RPMI8226 (cell line): ENCODE measurements around the gene KLHL17.
"Not testable (repeated sequence)": the region's sequence is repeated elsewhere in the genome, so short reads cannot be mapped to it uniquely, and the experiment has no call there.

Source experiments
- DNase-seq: peaks from one replicate; pipeline ENCODE4 v3.0.0-alpha.2; 2015

Gene KLHL17

GRCh38 chr1:970242-970972 lies 10.0 kb downstream of the KLHL17 start:
- no peak for DNase-seq

DNA sequence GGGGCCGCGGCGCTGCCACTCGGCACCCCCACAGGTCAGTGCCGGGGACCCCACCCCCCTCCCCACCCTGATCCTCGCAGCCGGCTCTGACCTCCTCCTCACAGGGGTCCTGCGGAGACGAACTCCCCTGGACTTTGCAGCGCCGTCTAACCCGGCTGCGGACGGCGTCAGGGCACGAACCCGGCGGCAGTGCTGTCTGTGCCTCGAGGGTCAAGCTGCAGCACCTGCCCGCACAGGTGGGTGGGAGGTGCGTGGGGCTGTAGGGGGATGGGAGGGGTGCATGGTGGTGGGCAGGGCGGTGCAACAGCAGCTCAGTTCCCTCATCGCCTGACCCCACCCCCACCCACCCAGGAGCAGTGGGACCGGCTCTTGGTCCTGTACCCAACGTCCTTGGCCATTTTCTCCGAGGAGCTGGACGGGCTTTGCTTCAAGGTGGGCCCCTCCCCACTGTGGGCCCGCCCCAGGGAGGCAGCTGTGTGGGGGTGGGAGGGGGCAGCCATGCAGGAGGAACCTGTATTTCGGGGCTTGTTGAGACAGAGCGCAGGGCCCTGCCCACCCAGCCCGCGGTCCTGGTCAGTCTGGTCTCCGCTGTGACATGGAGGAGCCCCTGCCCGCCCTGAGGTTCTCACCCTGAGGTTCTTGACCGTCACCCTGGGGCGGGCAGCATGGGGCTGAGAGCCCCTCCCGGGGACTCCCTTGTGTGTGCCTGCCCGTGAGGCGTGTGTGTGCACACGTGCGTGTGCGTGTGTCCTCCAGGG lies 10.8 kb downstream of the KLHL17 start:
- DNase-seq, result no peak

GRCh38 chr1:971751-972506 lies 11.5 kb downstream of the KLHL17 start:
- no peak for DNase-seq

- no peak for DNase-seq
These were observed 12.5 kb downstream of the KLHL17 start for GRCh38 chr1:972726-973458.

DNA sequence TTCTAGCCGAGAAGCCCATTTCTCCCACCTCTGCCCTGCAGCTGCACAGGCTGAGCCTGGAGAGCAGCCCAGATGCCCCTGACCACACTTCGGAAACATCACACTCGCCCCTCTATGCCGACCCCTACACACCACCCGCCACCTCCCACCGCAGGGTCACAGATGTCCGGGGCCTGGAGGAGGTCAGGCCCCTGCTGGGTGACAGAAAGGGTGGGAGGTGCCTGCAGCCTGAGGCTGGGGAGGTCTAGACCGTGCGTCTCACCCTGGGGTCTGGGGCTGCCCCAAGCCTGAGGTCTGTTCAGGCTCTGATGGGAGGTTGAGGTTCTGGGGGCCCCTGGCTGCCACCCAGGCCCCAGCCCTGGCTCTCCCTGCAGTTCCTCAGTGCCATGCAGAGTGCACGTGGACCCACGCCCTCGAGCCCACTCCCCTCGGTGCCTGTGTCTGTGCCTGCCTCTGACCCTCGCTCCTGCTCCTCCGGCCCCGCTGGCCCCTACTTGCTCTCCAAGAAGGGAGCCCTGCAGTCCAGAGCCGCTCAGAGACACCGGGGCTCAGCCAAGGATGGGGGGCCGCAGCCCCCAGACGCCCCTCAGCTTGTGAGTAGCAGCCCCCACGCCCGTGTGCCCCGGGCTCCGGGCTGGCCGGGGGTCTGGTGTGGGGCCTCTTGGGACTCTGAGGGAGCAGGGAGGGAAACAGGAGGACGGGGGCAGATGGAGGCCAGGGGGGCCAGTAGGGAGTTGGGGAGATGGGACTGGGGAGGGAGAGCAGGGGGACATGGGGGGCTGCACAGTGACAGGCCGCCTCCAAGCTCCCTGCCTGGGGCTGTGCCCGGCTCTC lies 13.3 kb downstream of the KLHL17 start:
- no peak for DNase-seq

DNA sequence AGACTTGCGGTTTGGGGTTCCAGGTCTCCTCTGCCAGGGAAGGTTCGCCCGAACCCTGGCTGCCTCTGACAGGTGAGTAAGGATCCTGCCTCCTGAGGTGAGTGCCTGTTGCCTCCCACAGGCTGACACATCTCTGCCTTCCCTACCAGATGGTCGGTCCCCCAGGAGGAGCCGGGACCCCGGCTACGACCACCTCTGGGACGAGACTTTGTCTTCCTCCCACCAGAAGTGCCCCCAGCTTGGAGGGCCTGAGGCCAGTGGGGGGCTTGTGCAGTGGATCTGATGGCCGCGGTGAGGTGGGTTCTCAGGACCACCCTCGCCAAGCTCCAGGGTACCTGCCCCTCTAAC lies 13.9 kb downstream of the KLHL17 start:
- no peak for DNase-seq

DNA sequence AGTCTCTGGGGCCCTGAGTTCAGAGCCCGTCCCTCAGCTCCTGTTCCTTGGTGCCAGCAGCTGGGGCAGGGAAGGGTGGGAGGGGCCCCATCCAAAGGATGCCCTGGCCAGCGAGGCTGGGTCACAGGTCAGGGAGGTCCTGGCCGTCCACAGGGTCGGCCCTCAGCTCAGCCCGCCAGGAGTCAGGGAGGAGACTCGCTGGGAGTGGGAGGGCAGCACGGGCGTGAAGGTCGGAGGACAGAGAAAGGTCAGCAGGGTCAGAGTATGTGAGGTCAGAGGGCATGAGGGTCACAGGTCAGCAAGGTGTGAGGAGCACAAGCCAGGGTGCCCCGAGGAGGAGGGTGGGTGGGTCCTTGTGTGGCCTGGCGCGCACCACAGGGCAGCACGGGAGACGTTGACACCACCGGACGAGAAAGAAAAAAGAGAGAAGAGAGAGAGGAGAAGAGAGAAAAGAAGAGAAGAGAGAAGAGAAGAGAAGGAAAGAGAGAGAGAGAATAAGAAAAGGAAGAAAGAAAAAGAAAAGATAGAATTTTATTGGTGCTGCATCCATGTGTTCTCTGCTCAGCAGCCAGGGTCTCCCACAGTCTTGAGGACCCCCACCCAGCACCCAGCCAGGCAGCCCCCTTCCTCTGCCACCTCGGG lies 14.4 kb downstream of the KLHL17 start:
- no peak for DNase-seq

DNA sequence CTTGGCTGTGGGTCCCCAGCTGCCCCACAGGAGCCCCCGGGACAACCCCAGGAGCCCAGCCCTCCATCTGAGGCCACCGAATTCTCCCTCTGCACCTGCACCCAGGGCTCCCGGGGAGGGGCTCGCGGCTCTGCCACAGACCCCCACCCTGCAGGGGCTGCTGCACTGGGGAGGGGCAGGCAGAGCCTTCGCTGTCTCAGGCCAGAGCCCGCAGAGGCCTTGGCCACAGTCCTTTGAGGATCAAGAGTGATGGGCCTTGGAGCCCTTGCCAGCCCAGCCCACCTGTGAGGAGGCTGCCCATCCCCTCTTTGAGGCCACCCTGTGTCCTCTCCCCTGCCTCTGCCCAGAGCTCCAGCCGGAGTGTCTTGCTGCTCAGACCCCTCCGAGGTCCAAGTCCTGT lies 15.0 kb downstream of the KLHL17 start:
- no peak for DNase-seq

GRCh38 chr1:975896-976683 lies 15.7 kb downstream of the KLHL17 start:
- peak; percentile 87 for DNase-seq

DNA sequence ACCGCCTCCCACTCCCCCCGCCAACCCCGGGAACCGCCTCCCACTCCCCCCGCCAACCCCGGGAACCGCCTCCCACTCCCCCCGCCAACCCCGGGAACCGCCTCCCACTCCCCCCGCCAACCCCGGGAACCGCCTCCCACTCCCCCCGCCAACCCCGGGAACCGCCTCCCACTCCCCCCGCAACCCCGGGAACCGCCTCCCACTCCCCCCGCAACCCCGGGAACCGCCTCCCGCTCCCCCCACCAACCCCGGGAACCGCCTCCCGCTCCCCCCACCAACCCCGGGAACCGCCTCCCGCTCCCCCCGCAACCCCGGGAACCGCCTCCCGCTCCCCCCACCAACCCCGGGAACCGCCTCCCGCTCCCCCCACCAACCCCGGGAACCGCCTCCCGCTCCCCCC lies 16.4 kb downstream of the KLHL17 start:
- DNase-seq, result not testable (repeated sequence)

DNA sequence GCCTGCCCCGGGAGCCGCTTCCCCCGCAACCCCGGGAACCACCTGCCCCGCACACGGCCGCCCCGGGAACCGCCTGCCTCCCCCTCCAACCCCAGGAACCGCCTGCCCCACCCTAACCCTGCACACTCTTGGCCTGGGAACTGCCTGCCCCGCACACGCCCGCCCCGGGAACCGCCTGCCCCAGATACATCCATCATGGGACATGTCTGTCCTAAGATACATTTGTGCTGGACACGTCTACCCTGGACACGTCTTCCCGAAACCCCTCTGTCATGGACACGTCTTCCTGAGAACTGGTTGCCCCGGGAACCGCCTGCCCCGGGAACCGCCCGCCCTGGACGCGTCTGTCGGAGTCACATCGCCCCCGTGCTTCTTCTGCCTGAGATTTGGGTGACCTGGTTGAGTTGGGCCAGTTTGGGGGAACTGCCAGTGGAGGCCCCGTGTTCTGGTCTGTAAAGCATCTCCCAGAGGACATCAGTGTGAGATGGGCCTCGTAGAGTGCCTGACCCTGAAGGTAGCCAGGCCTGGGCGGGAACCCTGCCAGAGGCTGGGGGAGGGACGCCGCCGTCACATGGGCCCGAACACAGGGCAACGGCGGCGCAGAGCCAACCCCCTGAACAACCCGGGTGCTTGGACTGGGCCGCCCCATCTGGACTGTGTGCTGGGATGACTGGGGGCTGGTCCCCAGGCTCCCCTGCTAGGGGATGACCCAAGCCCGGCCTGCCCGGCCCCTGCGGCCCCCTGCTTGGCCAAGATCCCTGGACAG lies 17.9 kb downstream of the KLHL17 start:
- no peak for DNase-seq

DNA sequence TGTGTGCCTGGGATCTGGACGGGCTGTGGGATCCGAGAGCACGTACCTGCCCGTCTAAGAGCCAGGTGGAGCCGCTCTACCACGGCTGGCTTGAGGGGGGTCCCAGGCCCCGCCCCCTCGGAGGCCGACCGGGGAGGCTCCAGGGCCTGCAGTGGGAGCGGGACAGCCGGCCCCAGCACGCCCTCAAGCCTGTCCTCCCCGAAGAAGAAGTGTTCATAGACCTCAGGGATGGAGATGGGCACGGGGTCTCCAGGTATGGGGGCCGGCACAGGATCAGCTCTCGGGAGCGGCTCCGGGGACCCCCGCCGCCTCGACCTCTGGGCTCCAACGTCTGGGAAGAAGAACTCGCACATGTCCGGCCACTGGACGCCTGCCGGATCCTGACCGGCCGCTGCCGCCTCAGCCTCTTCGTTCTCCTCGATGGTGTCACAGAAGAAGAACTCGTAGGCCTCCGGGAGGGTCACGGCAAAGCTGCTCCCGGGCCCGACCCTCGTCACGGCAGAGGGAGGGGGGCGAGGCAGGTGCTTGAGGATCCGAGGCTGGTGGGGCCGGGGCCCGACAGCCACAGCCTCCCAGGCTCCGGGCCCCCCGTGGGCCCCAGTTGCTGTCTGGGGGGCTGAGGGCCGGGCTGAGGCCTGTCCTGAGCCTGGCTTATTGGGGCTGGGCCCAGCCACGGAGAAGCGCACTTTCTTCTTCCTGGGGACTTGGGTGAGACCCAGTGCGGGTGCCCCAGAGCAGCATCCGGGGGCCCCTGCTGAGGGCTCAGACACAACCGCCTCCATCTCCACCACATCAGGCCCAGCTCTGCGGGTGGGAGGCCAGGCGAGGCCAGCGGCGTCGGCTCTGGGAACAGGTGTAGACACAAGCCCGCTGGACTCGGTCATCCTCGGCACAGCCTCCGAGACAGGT lies 18.7 kb downstream of the KLHL17 start:
- no peak for DNase-seq

- DNase-seq, result no peak
These were observed 19.3 kb downstream of the KLHL17 start for GRCh38 chr1:979744-980072.

- DNase-seq, result no peak
These were observed 19.8 kb downstream of the KLHL17 start for GRCh38 chr1:980137-980571.

GRCh38 chr1:980602-981395 lies 20.4 kb downstream of the KLHL17 start:
- no peak for DNase-seq

DNA sequence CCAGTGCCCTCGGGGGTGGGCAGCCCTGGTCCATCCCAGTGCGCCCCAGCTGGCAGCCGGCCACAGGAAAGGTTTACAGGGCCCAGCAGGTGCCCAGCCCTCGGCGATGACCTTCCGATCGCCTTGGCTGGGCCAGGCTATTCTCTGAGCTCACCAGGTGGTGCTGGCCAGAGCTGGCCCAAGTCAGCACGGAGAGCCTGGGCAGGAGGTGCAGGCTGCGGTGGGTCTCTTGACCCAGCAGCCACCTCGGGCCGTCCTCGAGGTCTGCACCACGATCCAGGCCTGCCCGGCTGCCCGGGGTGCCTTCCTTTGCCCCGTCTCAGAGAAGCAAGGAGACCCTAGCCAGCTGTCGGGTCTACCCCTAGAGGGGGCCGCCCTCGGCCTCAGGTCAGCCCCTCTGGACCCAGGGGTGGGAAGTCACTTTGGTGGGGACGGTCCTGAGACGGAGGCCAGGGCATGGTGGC lies 21.1 kb downstream of the KLHL17 start:
- DNase-seq, result no peak

- DNase-seq, result no peak
These were observed 21.7 kb downstream of the KLHL17 start, which contains the start of gene PERM1 for GRCh38 chr1:981955-982558. PERM1 (minus strand) TSS chr1:982093; CDS start chr1:981029, 1,064 bp downstream.
